Gastroesophageal sphincter (tissue), 3 donors: Measurements from ENCODE around the gene TPRN.

ENCODE experiments used
- CTCF ChIP-seq, 4 experiments: fragments of 200-600 bp in 2 of 4; fragments of 450-650 bp in 2 of 4; sonication (generic) in 1 of 4; IDR thresholded peaks; one replicate each; pipeline ENCODE4 v1.5.1; 2017 to 2019; ENCODE audit warnings: antibody characterized with exemption in 4 of 4, mild to moderate bottlenecking in 2 of 4, moderate library complexity in 2 of 4
- POLR2A ChIP-seq, 2 donors: fragments of 450-650 bp; IDR thresholded peaks; one replicate each; pipeline ENCODE4 v1.6.1; 2017; ENCODE audit warnings: antibody characterized with exemption in 2 of 2, mild to moderate bottlenecking in 2 of 2, moderate library complexity in 1 of 2
- POLR2AphosphoS5 ChIP-seq: sonication (generic); formaldehyde crosslinking; IDR thresholded peaks from one replicate; pipeline ENCODE4 v1.6.1; 2017; ENCODE audit warnings: antibody characterized with exemption

- TF ChIP-seq CTCF (IDR thresholded peaks at IDR 0.05), result no peak
- TF ChIP-seq POLR2AphosphoS5, result no peak
- no peak for TF ChIP-seq POLR2A (IDR thresholded peaks at IDR 0.05)
Measured at GRCh38 chr9:137190315-137190856, 10.2 kb downstream of the TPRN start.
